HG03457 (cell line): ENCODE data around the gene ASCL5.

Experiments
- ATAC-seq: cut with Tn5 transposase; IDR thresholded peaks from one replicate; pipeline ENCODE4 v1.9.1; 2021; ENCODE audit warnings: moderate number of reproducible peaks; ENCODE audit not compliant: unreplicated experiment

ASCL5 gene

DNA sequence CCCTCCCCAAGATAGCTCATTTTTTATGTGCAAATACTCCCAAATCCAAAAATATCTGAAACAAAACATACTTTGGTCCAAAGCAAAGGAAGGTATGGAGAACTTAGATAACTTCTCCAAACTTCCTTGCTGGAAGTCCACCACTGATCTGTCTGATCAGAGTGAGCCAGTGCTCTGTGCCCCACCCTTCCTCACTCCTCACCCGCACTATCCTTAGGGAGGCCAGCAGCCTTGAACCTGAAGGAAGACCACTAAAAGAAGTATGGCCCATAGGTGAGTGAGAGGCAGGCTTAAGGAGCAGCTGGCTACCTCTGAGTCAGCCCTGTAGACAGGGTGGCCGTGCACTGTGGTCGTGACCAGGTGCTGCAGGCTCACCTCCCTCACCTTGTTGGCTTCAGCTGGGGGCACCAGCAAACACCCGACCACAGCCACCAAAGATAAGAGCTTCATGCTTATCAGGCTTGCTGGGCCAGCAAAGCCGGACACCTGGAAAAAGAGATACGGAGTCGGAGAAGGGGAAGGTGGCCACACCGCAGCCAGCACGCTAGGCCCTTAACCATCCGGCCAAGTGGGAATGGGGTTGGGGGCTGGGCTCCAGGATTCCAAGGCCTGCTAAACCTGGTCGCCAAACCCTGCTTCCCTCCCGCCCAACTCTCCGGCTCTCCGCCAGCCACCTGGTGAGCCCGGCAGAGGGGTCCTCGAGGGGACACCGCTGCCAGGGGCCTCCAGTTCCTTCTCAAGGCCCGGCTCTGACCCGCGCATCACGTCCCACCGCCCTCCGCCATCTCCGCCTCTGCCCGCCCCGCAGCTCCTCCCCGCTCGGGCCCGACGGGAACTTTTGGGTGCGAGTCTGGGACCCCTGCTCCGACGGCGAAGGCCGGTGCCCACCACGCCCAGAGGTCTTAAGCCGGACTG is 26.7 kb upstream of the ASCL5 start:
- ATAC-seq, result peak; percentile 58

- no peak for ATAC-seq
Measured at GRCh38 chr1:201149400-201149799, 22.4 kb upstream of the ASCL5 start.

DNA sequence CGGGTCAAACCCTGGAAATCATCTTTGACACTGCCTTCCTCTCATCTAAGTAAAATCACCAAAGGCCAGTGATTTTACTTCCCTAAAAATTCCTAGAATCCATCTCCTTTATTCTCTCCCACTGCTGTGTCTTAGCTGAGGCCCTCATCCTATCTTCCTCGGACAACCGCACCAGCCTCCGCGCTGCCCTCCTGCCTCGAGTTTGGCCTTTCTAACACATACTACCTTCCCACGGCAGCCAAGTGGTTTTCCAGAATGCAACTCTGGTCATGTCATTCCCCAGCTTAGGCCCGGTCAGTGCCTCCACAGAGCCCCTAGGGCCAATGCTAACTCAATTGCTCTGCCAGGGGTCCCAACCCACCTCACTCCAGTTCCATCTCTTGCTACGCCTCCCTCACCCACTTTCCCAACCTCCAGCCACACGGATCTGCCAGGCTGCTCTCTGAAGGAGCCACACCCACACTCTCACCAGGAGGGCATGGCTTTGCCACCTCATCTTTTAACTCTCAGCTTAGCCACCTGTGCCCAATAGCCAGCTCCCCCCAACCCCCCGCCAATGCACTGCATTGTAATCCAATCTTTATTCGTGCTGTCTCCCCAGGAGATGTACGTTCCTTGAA is 20.5 kb upstream of the ASCL5 start:
- ATAC-seq, result no peak

DNA sequence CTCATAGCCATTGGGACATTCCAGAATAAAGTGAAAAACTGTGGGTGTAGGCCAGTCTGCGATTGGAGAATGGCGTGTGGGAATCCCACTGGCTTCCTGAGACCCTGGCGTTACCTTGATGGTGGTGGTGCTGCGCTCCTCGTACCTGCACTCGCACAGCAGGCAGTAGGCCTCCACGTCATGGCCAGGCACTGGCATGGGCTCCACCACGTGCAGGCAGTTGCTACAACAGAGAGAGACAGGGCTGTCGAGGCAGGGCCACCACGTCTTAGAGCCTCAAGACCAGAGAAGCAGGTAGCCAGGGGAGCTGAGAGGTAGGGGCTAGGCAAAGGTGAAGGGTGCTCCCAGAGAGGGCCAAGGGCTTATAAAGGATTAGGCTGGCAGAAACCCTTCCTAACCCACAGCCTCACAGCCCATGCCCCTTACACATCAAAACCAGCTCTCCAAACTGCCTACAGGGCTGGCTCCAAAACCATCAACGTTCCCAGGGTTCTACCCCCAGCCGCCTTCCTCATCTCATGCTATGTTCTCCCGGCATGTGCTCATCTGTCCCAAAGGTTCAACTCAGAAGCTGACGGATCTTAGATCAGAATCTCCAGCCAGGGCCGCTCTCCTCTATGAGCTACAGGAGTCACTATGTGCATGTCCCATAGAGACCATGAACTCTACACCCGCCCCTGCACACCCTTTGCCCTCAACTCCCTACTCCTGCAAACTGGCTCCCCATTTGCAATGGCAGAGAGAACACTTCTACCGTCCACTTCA is 19.8 kb upstream of the ASCL5 start:
- ATAC-seq, result no peak

DNA sequence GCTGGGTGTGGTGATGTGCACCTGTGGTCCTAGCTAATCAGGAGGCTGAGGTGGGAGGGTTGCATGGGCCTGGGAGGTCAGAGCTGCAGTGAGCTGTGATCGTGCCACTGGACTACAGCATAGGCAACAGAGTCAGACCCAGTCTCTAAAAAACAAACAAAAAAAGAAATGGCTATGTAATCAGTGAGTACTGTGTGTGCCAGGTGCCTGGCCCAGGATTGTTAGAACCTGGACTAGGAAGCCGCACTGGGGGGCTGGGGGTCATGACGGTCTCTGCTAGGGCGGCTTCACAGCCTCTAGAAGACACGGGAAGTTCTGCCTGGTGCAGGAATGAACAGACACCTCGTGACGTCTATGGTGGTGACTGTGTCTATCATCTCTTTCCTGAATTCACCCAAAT is 18.8 kb upstream of the ASCL5 start:
- ATAC-seq, result no peak

GRCh38 chr1:201145132-201145531 is 18.1 kb upstream of the ASCL5 start:
- ATAC-seq, result no peak

DNA sequence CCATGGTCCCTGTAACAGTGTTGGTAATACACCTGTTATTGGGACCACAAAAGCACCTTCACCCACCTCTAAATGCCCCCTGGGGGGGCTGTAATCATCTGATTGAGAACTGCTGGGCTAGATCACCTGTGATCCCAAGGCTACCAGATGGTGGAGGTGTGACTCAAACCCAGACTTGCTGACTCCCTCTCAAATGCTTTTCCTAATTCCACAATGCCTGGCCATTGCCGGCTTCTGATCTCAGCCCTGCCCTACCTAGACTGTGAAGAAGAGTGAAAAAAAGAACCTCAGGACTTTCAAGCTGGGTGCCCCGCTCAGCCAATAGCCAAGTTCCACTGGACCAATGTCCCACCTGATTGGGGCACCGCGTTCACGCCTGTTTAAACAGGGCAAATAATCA is 17.7 kb upstream of the ASCL5 start:
- ATAC-seq, result no peak

GRCh38 chr1:201143726-201144635 is 17.0 kb upstream of the ASCL5 start:
- ATAC-seq, result no peak

DNA sequence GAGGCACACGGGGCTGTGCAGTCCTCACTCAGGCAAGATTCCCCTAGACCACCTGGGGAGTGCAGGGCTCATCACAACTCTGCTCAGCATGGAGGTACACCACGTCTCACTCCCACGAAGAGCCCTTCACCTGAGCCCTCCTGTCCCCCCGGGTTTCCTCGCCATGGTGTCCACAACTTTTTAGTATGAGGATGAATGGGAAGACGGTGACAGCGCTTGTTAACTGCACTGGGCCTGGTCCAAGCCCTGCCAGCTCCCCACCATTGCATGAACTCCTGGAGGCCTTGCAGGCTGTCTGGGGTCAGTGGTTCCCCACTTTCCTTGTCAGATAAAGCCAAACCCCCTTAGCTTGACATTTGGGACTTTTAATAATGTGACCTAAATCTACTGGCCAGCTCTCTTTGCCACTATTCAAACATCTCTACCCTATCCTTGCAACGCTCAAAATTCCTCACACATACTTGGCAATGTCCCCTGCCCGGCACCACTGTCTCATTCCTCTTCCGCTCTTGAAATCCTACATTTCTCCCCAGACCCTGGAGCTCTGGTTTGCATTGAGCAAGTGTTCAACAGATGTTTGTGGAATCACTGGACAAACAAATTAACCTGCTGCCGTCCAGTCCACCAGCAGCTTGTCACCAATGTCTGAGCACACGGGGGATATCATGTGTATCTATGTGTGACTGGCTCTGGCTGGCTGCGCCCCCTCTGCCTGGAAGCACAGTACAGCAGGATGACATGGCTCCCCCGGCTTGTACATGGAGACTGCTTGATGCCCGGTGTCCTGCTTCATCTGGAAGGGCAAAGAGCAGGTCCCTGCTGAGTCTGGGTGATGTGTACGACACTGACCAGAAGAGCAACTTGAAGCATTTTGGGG is 16.1 kb upstream of the ASCL5 start:
- no peak for ATAC-seq

- ATAC-seq, result no peak
Measured at GRCh38 chr1:201142011-201142848, 15.2 kb upstream of the ASCL5 start.

- ATAC-seq, result no peak
Measured at GRCh38 chr1:201141418-201141817, 14.4 kb upstream of the ASCL5 start.

GRCh38 chr1:201140941-201141260 is 13.9 kb upstream of the ASCL5 start:
- no peak for ATAC-seq

GRCh38 chr1:201140235-201140940 is 13.4 kb upstream of the ASCL5 start:
- no peak for ATAC-seq

- no peak for ATAC-seq
Measured at GRCh38 chr1:201139756-201140155, 12.8 kb upstream of the ASCL5 start.

DNA sequence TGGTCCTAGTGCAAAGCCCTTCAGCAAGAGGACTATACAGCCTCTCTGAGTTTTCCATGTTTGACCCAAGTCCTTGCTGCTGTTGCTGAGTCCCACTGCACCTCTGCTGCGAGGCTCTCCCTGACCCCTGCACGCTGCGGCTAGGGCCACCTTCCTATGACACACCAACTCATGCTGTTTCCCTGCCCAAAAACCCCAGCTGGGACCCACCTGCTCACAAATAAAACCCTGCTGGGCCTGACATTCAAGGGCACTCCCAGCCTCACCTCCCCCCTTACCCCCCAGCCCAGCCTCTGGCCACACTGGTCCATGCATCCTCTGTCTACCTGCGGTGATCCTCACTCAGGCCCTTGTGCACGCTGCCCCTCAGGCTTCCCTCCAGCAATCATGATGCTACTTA is 12.3 kb upstream of the ASCL5 start:
- ATAC-seq, result no peak

DNA sequence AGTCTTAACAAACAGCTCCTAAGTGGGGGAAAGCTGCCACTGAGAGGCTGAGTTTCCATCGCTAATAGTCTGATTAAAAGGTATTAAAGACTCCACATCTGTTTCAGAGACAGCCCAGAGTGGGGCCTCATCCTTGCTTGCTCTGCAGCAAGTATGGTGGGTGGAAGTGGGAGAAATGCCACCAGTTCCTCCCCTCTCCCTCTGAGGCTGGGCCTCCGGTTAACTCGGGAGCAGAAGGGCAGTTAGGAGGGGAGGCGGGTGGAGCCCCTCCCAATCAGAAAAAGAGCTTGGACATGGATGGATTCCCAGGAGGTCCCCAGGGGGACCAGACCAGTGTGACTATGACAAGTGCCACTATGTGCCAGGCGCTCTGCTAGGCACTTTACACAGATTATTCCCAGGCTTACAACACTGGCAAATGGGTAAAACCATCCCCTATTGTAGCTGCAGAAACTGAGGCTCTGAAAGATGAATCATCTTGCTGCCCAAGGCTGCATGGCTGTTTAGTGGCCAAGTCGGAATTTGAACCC is 11.4 kb upstream of the ASCL5 start:
- no peak for ATAC-seq

- no peak for ATAC-seq
Measured at GRCh38 chr1:201137579-201138310, 10.8 kb upstream of the ASCL5 start.
